Hematopoietic multipotent progenitor cell (in vitro differentiated cells): ENCODE data around the gene BMAL1. TPM values are rescaled to one million over a fixed set of nuclear protein-coding genes. Genes with fewer than 3 reads are reported as not detected.

Experiments
- DNase-seq, 3 donors: peaks; one replicate each; pipeline ENCODE4 v3.0.0-alpha.2; 2011 to 2015; ENCODE audit warnings: low read depth in 2 of 3, low spot score in 2 of 3
- total RNA-seq: library from RNA; depleted of rRNA; stranded (reverse); fragments of >200 nt; gene quantifications from one replicate; pipeline ENCODE4 v1.2.3, GENCODE V29; 2012

BMAL1 gene
- total RNA-seq, 1 donor = 3.0 TPM

- no peak for DNase-seq
Observed at GRCh38 chr11:13338427-13339069, 61.0 kb downstream of the BMAL1 start.

- DNase-seq = peak in 2 of 3 donors; percentile 63 to 65
Observed at GRCh38 chr11:13339195-13340153, 61.9 kb downstream of the BMAL1 start.

- DNase-seq = no peak
Observed at GRCh38 chr11:13341026-13341425, 63.4 kb downstream of the BMAL1 start.

GRCh38 chr11:13343067-13343466 is 65.5 kb downstream of the BMAL1 start:
- no peak for DNase-seq

GRCh38 chr11:13343931-13344717 is 66.5 kb downstream of the BMAL1 start:
- DNase-seq = peak; percentile 43 to 90 (median 67)

GRCh38 chr11:13344818-13345217 is 67.2 kb downstream of the BMAL1 start:
- no peak for DNase-seq

- no peak for DNase-seq
Observed at GRCh38 chr11:13346470-13346869, 68.9 kb downstream of the BMAL1 start.

- DNase-seq = no peak
Observed at GRCh38 chr11:13347901-13348300, 70.3 kb downstream of the BMAL1 start.

GRCh38 chr11:13348305-13348704 is 70.7 kb downstream of the BMAL1 start:
- peak in 1 of 3 donors; percentile 20 for DNase-seq

GRCh38 chr11:13349046-13349445 is 71.5 kb downstream of the BMAL1 start:
- DNase-seq = no peak

GRCh38 chr11:13349581-13349980 is 72.0 kb downstream of the BMAL1 start:
- no peak for DNase-seq

- no peak for DNase-seq
Observed at GRCh38 chr11:13352711-13353110, 75.1 kb downstream of the BMAL1 start.

- DNase-seq = no peak
Observed at GRCh38 chr11:13354335-13354734, 76.7 kb downstream of the BMAL1 start.

GRCh38 chr11:13355191-13355590 is 77.6 kb downstream of the BMAL1 start:
- DNase-seq = no peak

GRCh38 chr11:13357232-13357631 is 79.6 kb downstream of the BMAL1 start:
- no peak for DNase-seq

GRCh38 chr11:13358596-13359270 is 81.1 kb downstream of the BMAL1 start:
- DNase-seq = no peak

- DNase-seq = no peak
Observed at GRCh38 chr11:13362596-13363109, 85.1 kb downstream of the BMAL1 start.

- no peak for DNase-seq
Observed at GRCh38 chr11:13364388-13364787, 86.8 kb downstream of the BMAL1 start.

- DNase-seq = no peak
Observed at GRCh38 chr11:13366266-13367026, 88.9 kb downstream of the BMAL1 start.

GRCh38 chr11:13367115-13367514 is 89.5 kb downstream of the BMAL1 start:
- DNase-seq = no peak
